HUES6 (cell line): ENCODE measurements around the gene NRG3.

Source experiments
- H3K27ac ChIP-seq: 2 replicates; pipeline ENCODE4 v1.7.0; 2013; ENCODE audit warnings: low read depth, mild to moderate bottlenecking, low read length, inconsistent platforms
- H3K27me3 ChIP-seq: 2 replicates; pipeline ENCODE4 v1.6.1; 2013; ENCODE audit warnings: low read length; ENCODE audit not compliant: control insufficient read depth, insufficient read depth
- H3K36me3 ChIP-seq: 2 replicates; pipeline ENCODE4 v1.6.1; 2013; ENCODE audit warnings: low read length; ENCODE audit not compliant: control insufficient read depth, insufficient read depth
- H3K4me1 ChIP-seq: 2 replicates; pipeline ENCODE4 v1.6.1; 2013; ENCODE audit warnings: low read length; ENCODE audit not compliant: control insufficient read depth, insufficient read depth
- H3K4me3 ChIP-seq: 2 replicates; pipeline ENCODE4 v1.5.1; 2013; ENCODE audit warnings: low read depth, low read length
- H3K9ac ChIP-seq: one replicate; pipeline ENCODE4 v1.6.1; 2013; ENCODE audit warnings: mild to moderate bottlenecking, low read length
- H3K9me3 ChIP-seq: 2 replicates; pipeline ENCODE4 v1.6.1; 2013; ENCODE audit warnings: low read depth, low read length; ENCODE audit not compliant: control insufficient read depth, insufficient read depth

The NRG3 gene

GRCh38 chr10:82768040-82768439 lies 893.0 kb downstream of the NRG3 start:
- no peak overlapping the region for H3K27ac ChIP-seq
- H3K9ac ChIP-seq, result no peak overlapping the region
- no peak overlapping the region for H3K4me3 ChIP-seq
- H3K36me3 ChIP-seq, result no peaks in the 10 kb centered on the region
- H3K9me3 ChIP-seq, result no peaks in the 10 kb centered on the region
- H3K27me3 ChIP-seq, result no peaks in the 10 kb centered on the region
- H3K4me1 ChIP-seq, result no peaks in the 10 kb centered on the region

GRCh38 chr10:82778908-82779307 lies 903.9 kb downstream of the NRG3 start:
- Histone ChIP-seq H3K4me3 (no peak overlapping the region), H3K4me1 (no peaks in the 10 kb centered on the region), H3K27me3 (no peaks in the 10 kb centered on the region), H3K9ac (no peak overlapping the region), H3K9me3 (no peaks in the 10 kb centered on the region), H3K27ac (no peak overlapping the region), H3K36me3 (no peaks in the 10 kb centered on the region)

- Histone ChIP-seq H3K4me3 (no peak overlapping the region), H3K27ac (no peak overlapping the region), H3K9me3 (no peaks in the 10 kb centered on the region), H3K9ac (no peak overlapping the region), H3K4me1 (no peaks in the 10 kb centered on the region), H3K36me3 (no peaks in the 10 kb centered on the region), H3K27me3 (no peaks in the 10 kb centered on the region)
Observed at GRCh38 chr10:82796510-82796909, 921.5 kb downstream of the NRG3 start.

- Histone ChIP-seq H3K27me3 (no peaks in the 10 kb centered on the region), H3K9ac (no peak overlapping the region), H3K4me1 (no peaks in the 10 kb centered on the region), H3K27ac (no peak overlapping the region), H3K4me3 (no peak overlapping the region), H3K36me3 (no peaks in the 10 kb centered on the region), H3K9me3 (no peaks in the 10 kb centered on the region)
Observed at GRCh38 chr10:82801289-82801688, 926.3 kb downstream of the NRG3 start.

- Histone ChIP-seq H3K27me3 (no peaks in the 10 kb centered on the region), H3K4me1 (no peaks in the 10 kb centered on the region), H3K36me3 (no peaks in the 10 kb centered on the region), H3K27ac (no peak overlapping the region), H3K9me3 (peaks cover 12% of the 10 kb centered on the region; the same call in 1 of the 2 replicates), H3K4me3 (no peak overlapping the region), H3K9ac (no peak overlapping the region)
Observed at GRCh38 chr10:82811621-82812020, 936.6 kb downstream of the NRG3 start.

GRCh38 chr10:82813856-82814255 lies 938.9 kb downstream of the NRG3 start:
- Histone ChIP-seq H3K9ac (no peak overlapping the region), H3K27ac (no peak overlapping the region), H3K36me3 (no peaks in the 10 kb centered on the region), H3K27me3 (no peaks in the 10 kb centered on the region), H3K4me1 (no peaks in the 10 kb centered on the region), H3K4me3 (no peak overlapping the region), H3K9me3 (peaks cover 12% of the 10 kb centered on the region; the same call in 1 of the 2 replicates)

- H3K27ac ChIP-seq, result no peak overlapping the region
- no peaks in the 10 kb centered on the region for H3K4me1 ChIP-seq
- H3K9me3 ChIP-seq, result peaks cover 12% of the 10 kb centered on the region; the same call in 1 of the 2 replicates
- no peak overlapping the region for H3K9ac ChIP-seq
- H3K4me3 ChIP-seq, result no peak overlapping the region
- no peaks in the 10 kb centered on the region for H3K36me3 ChIP-seq
- H3K27me3 ChIP-seq, result no peaks in the 10 kb centered on the region
Observed at GRCh38 chr10:82814635-82815034, 939.6 kb downstream of the NRG3 start.

- Histone ChIP-seq H3K27ac (no peak overlapping the region), H3K9ac (no peak overlapping the region), H3K4me1 (no peaks in the 10 kb centered on the region), H3K27me3 (no peaks in the 10 kb centered on the region), H3K4me3 (no peak overlapping the region), H3K36me3 (no peaks in the 10 kb centered on the region), H3K9me3 (peaks cover 12% of the 10 kb centered on the region; the same call in 1 of the 2 replicates)
Observed at GRCh38 chr10:82815680-82816079, 940.7 kb downstream of the NRG3 start.

- H3K9me3 ChIP-seq, result peaks cover 12% of the 10 kb centered on the region; the same call in 1 of the 2 replicates
- H3K4me3 ChIP-seq, result no peak overlapping the region
- no peak overlapping the region for H3K27ac ChIP-seq
- no peaks in the 10 kb centered on the region for H3K36me3 ChIP-seq
- H3K9ac ChIP-seq, result no peak overlapping the region
- H3K4me1 ChIP-seq, result no peaks in the 10 kb centered on the region
- H3K27me3 ChIP-seq, result no peaks in the 10 kb centered on the region
Observed at GRCh38 chr10:82817676-82818422, 942.9 kb downstream of the NRG3 start.

- Histone ChIP-seq H3K4me3 (no peak overlapping the region), H3K4me1 (no peaks in the 10 kb centered on the region), H3K9ac (no peak overlapping the region), H3K27ac (no peak overlapping the region), H3K27me3 (no peaks in the 10 kb centered on the region), H3K36me3 (no peaks in the 10 kb centered on the region), H3K9me3 (peaks cover 6% of the 10 kb centered on the region; the same call in 1 of the 2 replicates)
Observed at GRCh38 chr10:82821043-82821442, 946.0 kb downstream of the NRG3 start.

GRCh38 chr10:82826132-82826531 lies 951.1 kb downstream of the NRG3 start:
- no peaks in the 10 kb centered on the region for H3K9me3 ChIP-seq
- no peak overlapping the region for H3K27ac ChIP-seq
- no peaks in the 10 kb centered on the region for H3K36me3 ChIP-seq
- no peak overlapping the region for H3K4me3 ChIP-seq
- no peak overlapping the region for H3K9ac ChIP-seq
- H3K4me1 ChIP-seq, result no peaks in the 10 kb centered on the region
- no peaks in the 10 kb centered on the region for H3K27me3 ChIP-seq
